GM23248 (cell line): Measurements from ENCODE around the gene EPHB6.

Experiments
- EZH2 ChIP-seq: fragments of 200-600 bp; sonication (generic); IDR thresholded peaks from 2 replicates; pipeline ENCODE4 v1.6.1; 2018; ENCODE audit warnings: antibody characterized with exemption, mild to moderate bottlenecking; ENCODE audit not compliant: insufficient read depth, poor library complexity, severe bottlenecking
- EZH2phosphoT487 ChIP-seq: fragments of 200-600 bp; sonication (generic); IDR thresholded peaks from 2 replicates; pipeline ENCODE4 v1.6.1; 2018; ENCODE audit warnings: antibody characterized with exemption, moderate library complexity, mild to moderate bottlenecking, low read depth; ENCODE audit not compliant: insufficient read depth

GRCh38 chr7:142886866-142887265, 32.0 kb downstream of the EPHB6 start:
- TF ChIP-seq EZH2phosphoT487 (no peak), EZH2 (no peak)
